Measurements from ENCODE around the gene MEIS2.

DNA sequence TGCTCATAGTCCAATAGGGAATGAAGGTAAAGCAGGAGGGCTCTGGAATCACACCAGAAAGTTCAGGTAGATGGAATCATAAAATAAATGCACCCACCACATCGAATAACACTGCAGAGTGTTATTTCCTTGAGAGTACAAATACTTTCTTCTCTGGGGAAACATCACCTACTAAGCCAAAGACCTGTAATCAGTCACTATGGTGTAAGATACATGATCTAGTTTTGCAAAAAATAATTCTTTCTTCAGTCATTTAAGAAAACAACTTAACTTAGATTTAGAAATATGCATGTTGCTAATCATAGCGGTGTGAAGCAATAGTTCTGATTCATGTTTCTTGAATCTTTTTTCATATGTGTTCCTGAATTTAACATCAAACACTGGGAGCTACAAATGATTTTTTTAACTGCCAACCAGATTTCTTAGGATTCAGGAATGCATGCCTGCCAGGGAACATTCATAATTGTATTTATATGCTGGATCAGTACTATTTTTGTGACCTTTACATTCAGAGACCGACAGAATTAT is 40.2 kb upstream of the MEIS2 start:
- TF ChIP-seq, protein P1, sequence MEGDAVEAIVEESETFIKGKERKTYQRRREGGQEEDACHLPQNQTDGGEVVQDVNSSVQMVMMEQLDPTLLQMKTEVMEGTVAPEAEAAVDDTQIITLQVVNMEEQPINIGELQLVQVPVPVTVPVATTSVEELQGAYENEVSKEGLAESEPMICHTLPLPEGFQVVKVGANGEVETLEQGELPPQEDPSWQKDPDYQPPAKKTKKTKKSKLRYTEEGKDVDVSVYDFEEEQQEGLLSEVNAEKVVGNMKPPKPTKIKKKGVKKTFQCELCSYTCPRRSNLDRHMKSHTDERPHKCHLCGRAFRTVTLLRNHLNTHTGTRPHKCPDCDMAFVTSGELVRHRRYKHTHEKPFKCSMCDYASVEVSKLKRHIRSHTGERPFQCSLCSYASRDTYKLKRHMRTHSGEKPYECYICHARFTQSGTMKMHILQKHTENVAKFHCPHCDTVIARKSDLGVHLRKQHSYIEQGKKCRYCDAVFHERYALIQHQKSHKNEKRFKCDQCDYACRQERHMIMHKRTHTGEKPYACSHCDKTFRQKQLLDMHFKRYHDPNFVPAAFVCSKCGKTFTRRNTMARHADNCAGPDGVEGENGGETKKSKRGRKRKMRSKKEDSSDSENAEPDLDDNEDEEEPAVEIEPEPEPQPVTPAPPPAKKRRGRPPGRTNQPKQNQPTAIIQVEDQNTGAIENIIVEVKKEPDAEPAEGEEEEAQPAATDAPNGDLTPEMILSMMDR (IDR thresholded peaks at IDR 0.05; ENCODE audit: borderline replicate concordance, extremely low read depth, low read length, poor library complexity, severe bottlenecking) = no peak
- TF ChIP-seq EZH2 (IDR thresholded peaks at IDR 0.05; ENCODE audit: borderline replicate concordance, low read depth, low read length, severe bottlenecking) = no peak

Measured in DND-41 (cell line).